Lower leg skin (tissue), 3 donors: ENCODE results near the gene BNC2.

ENCODE experiments used
- POLR2A ChIP-seq, 2 donors: fragments of 450-650 bp; IDR thresholded peaks; one replicate each; pipeline ENCODE4 v1.6.1; 2016 to 2017; ENCODE audit warnings: antibody characterized with exemption in 2 of 2, mild to moderate bottlenecking in 1 of 2, moderate library complexity in 1 of 2
- TF ChIP-seq, protein P1 (sequence below), 3 donors: fragments of 450-650 bp; IDR thresholded peaks; one replicate each; pipeline ENCODE4 v1.5.1; 2016; ENCODE audit warnings: antibody characterized with exemption in 3 of 3, mild to moderate bottlenecking in 3 of 3, moderate library complexity in 2 of 3

DNA sequence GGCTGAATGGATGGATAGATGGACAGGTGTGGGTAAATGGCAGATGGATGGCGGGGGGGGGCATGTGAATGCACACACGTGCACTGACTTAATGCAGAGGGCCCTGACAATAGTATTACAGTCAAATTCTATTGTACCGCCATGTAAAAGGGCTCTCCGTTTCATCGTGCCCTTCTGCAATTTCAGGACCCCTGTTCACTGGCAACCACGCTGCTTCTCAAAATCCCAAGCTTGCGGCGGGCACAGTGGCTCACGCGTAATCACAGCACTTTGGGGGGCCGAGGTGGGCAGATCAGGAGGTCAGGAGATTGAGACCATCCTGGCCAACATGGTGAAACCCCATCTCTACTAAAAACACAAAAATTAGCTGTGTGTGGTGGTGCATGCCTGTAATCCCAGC is 211.4 kb downstream of the BNC2 start:
- TF ChIP-seq POLR2A (IDR thresholded peaks at IDR 0.05) = no peak
- TF ChIP-seq, protein P1, sequence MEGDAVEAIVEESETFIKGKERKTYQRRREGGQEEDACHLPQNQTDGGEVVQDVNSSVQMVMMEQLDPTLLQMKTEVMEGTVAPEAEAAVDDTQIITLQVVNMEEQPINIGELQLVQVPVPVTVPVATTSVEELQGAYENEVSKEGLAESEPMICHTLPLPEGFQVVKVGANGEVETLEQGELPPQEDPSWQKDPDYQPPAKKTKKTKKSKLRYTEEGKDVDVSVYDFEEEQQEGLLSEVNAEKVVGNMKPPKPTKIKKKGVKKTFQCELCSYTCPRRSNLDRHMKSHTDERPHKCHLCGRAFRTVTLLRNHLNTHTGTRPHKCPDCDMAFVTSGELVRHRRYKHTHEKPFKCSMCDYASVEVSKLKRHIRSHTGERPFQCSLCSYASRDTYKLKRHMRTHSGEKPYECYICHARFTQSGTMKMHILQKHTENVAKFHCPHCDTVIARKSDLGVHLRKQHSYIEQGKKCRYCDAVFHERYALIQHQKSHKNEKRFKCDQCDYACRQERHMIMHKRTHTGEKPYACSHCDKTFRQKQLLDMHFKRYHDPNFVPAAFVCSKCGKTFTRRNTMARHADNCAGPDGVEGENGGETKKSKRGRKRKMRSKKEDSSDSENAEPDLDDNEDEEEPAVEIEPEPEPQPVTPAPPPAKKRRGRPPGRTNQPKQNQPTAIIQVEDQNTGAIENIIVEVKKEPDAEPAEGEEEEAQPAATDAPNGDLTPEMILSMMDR (IDR thresholded peaks at IDR 0.05) = no peak
